GM18867 (cell line): ENCODE data around the gene ARL5A.

ENCODE experiments used
- ATAC-seq: cut with Tn5 transposase; IDR thresholded peaks from one replicate; pipeline ENCODE4 v1.9.1; 2021; ENCODE audit warnings: mild to moderate bottlenecking, moderate library complexity; ENCODE audit not compliant: unreplicated experiment

The ARL5A gene

GRCh38 chr2:151840216-151841046 lies 12.2 kb upstream of the ARL5A start:
- peak; percentile 98 for ATAC-seq

DNA sequence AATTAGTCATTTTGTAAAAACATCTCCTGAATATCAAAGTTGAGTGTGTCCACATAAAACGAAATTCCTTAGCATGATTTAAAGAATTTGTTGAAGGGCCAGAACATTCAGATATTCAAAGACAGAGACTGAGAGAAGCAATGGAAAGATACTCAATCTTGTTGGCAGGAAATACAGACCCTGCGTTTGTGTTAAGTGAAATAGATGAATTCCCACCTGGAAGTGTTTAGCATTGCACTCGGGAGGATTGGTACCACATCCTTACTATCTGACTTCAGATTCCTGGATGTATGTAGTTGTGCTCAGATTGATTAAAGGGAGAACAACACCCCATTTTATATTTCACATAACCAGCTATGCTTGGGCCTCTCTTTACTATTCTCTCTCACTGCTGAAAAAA lies 9.7 kb upstream of the ARL5A start:
- ATAC-seq, result no peak

DNA sequence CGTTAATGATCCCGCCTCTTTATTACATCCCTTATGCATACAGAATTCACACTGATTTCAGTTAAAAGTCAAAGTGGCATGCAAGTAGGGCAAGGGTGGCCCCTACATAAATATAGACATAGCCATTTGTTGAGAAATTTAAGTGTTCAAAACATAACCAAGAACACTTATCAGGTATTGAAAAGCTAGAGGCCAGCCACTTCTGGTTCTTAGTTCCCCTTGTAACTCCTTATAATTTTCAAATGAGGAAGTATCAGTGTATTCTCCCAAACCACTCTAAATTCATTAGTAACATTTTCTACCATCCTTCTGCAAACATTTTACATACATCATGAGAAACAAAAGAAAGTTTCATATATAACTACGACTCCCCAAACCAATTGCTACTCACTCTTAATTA lies 5.8 kb upstream of the ARL5A start:
- ATAC-seq, result peak; percentile 77

DNA sequence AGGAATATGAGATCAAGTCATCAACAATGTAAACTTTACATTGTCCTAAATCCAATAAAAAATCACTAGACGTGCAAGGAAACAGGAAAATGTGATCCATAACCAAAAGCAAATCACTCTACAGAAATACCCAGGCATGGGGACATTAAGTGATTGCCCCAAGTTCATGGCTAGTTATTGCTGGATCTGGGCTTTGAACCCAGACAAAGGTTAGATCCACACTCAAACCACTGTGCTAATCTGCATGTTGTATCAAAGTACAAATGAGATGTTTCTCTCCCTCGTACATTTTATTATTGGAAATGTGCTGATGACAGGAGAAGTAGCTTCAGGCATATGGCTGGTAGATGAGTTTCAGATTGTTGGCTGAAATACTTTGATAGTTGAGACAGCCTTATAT lies 2.7 kb upstream of the ARL5A start:
- ATAC-seq, result no peak

DNA sequence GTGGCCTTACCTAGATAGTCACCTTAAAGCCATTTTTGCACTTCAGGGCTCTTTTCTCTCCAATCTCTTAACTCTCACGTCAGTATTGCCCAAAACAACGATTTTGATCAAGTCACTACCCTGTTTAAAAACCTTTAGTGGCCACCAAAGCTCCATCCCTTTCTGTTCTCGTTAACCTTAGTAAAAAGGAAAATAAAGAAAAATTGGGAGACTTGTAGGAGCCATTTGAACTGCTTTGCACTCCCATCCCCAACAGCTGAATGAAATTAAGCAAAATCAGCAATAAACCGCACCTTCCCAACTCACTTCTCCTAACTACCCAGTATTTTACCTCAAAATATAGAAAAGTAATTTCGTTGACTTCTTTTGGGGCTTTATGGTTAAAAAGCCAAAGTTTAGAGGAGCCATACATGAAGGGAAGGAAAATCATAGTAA lies 686 bp upstream of the ARL5A start:
- ATAC-seq, result no peak

DNA sequence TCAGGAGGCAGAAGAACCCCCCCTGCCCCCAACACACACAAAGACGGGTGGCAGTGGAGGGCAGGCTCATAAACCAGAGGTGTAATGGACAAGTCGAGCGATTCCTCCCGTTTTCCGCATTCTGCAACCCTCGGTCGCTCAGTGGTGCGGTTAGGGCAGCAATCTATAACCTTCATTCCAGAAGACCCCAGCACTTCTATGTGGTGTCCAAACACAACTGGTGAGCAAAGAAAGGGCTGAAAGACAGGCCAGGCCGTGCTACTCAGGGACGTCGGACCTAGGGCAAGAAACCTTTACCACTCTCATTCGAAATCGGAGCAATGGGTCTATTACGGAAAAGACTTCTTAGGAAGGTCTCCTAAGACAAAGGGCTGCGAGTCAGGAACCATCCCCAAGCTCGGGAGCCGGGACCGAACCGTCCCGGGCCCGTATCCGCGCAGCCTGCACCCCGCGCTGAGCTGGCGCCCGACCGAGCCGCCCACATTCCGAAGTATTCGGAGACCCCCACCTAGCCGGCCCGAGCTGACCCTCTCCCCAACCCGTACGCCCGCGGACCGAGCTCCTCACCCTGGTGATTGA lies 568 bp downstream of the ARL5A start:
- ATAC-seq, result peak; percentile 18

- ATAC-seq, result no peak
These were observed 1.5 kb downstream of the ARL5A start for GRCh38 chr2:151826737-151827157.

DNA sequence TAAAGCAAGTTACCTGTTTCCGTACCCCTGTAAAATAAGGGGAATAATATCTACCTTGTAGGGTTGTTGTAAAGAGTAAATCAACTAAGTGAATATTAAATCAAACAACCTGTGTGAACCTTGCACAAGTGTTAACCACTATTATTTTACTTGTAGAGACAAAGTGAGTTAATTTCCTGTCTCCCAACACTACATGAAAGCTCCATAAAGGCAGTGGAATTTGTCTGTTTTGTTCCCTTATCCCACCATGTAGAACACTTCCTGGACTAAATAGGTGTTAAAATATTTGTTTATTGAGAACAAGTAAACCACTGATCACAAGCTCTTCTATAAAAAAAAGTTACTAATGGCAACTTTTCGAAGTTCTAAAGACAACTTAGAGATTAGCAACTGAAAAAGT lies 3.3 kb downstream of the ARL5A start:
- ATAC-seq, result no peak

GRCh38 chr2:151823651-151824050 lies 4.6 kb downstream of the ARL5A start:
- ATAC-seq, result no peak

DNA sequence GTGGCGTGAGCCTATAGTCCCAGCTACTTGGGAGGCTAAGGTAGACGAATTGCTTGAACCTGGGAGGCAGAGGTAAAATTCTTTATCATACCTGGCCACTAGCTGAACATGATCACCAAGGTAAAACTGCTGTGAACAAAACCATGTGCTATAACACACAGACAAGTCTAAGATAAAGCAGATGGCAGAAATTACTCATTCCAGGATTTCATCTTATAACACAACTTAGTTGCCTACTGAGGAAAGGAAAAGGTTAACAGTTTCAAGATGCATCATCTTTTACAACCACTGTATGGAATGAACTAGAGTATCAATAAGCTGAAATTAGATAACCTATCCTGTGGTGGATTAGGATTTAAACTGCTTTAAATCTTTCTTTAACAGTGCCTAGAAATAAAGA lies 8.3 kb downstream of the ARL5A start:
- ATAC-seq, result peak; percentile 56

- no peak for ATAC-seq
These were observed 10.3 kb downstream of the ARL5A start for GRCh38 chr2:151817929-151818328.

DNA sequence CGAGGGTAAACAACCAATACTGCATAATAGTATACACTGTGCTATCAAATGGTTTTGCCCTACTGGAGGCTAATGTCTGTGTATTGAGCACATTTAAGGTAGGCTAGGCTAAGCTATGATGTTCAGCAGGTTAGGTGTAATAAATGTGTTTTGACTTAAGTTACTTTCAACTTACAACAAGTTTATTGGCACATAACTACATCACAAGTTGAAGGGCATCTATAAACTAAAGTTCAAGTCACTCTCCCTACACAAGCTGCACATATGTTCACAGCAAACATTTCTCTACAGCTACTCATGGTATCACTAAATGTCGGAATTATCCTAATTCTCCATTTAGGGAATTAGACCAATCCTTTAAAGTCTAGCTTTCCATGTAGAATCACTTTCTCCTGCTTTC lies 11.4 kb downstream of the ARL5A start:
- ATAC-seq, result no peak

GRCh38 chr2:151815821-151816489 lies 12.3 kb downstream of the ARL5A start:
- ATAC-seq, result no peak

GRCh38 chr2:151810489-151810888 lies 17.7 kb downstream of the ARL5A start:
- no peak for ATAC-seq

DNA sequence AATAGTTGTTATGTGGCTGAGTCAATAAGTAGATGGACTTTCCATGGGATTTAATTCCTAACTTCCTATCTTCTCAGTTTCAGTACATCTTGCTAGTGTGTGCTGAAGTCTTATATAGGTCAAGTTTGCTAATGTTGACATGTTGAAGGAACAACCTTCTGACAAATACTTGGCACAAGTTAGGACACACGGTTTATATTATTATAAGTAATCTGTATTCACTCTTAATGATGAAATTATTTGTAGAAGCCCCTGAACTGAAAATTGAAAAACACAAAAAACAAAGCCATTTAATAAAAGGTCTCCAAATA lies 19.2 kb downstream of the ARL5A start:
- no peak for ATAC-seq

DNA sequence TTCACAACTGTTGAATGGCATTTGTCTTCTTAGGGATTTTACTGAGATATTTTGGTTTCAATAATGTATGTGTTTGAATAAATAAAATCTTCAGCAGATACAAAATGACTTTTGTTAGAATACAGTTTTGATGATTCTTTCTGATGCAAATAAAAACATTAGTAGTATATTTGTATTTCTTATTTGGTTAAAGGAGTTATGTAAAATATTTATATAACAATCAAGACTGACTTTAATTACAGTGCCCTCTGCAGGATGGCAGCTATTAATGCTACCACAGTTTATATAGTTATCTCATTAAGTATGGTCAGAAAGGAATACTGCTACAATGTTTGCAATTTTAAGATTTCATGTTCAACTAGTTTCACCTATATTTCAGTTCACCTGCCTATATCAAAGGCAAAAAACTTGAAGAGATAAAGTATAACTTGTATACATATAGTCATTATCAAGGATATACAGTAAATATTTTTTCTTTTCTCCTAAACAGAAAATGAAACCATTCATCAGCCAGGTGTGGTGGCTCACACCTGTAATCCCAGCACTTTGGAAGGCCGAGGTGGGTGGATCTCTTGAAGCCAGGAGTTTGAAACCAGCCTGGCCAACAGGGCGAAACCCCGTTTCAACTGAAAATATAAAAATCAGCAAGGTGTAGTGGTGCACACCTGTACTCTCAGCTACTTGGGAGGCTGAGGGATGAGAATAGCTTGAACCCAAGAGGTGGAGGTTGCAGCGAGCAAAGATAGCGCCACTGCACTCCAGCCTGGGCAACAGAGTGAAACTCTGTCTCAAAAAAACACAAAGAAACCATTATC lies 19.8 kb downstream of the ARL5A start:
- ATAC-seq, result peak; percentile 47

DNA sequence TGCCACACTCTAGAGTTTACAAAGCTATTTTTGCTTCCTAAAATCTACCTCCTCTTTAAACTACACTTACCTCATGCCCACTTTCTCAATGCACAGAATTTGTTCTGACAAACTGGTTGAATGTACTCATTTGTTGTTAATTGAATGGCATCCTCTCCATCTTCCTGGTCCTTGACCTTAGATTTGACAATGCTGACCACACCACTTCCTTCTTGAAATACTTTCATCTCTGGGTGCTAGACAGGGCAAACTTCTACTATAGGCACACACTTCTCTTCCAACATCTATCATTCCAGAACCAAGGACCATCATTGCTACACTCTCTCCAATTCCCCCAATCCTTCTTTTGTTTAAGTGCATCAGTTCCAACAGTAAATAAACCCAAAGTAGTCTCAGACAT lies 22.3 kb downstream of the ARL5A start:
- ATAC-seq, result no peak

GRCh38 chr2:151805343-151805742 lies 22.9 kb downstream of the ARL5A start:
- no peak for ATAC-seq

- no peak for ATAC-seq
These were observed 24.4 kb downstream of the ARL5A start for GRCh38 chr2:151803811-151804210.

DNA sequence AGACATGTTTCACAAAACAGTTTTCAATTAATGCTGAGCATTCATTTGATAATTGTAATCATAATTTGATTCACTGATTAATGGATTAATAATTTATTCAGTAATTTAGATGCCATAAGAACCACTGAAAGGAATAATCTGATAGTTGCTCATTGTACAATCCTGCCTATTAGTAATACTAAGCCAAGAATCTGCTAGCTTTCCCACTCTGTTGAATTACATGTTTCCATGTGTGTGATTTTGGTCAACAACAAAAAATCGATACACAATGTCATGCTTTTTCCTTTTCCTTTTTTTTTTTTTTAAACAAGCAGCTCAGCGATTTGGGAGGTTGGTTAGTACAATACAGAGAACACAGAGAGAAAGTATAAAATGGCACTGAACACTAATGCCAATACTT lies 25.9 kb downstream of the ARL5A start:
- ATAC-seq, result no peak

- no peak for ATAC-seq
These were observed 28.3 kb downstream of the ARL5A start for GRCh38 chr2:151799886-151800292.
